Cerebellar cortex (tissue), 1 donor: ENCODE results near the gene SOAT2.
"Not testable (repeated sequence)": the region's sequence is repeated elsewhere in the genome, so short reads cannot be mapped to it uniquely, and the experiment has no call there.

Source experiments
- DNase-seq: peaks from one replicate; pipeline ENCODE4 v3.0.0-alpha.2; 2015; ENCODE audit warnings: low spot score

SOAT2 gene

DNA sequence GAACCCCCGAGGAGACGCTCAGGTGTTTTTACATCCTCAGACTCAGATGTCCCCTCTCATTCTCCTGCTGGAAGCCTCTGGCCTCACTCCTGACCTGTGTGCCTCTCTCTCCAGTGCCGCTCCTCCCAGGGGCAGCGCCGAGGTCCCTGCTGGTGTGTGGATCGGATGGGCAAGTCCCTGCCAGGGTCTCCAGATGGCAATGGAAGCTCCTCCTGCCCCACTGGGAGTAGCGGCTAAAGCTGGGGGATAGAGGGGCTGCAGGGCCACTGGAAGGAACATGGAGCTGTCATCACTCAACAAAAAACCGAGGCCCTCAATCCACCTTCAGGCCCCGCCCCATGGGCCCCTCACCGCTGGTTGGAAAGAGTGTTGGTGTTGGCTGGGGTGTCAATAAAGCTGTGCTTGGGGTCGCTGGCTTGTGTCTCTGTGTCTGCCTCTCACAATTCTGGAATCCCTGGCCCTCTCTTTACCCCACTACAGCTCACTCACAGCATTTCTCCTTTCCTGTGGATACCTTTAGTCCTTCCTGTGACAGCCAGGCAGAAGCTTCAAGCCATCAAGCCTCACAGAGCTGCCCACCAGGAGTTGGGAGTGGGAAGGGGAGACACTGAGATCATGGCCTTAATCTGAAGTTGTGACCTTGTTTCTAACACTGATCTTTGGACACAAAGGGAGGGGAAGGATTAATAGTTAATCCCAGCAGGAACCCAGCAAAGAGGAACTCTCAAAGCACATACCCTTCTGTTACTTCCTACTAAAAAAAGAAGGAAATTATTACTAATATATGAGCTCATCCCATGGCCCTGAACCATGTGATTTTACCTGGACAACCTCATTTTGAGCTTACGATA, 1.1 kb upstream of the SOAT2 start:
- DNase-seq, result no peak

DNA sequence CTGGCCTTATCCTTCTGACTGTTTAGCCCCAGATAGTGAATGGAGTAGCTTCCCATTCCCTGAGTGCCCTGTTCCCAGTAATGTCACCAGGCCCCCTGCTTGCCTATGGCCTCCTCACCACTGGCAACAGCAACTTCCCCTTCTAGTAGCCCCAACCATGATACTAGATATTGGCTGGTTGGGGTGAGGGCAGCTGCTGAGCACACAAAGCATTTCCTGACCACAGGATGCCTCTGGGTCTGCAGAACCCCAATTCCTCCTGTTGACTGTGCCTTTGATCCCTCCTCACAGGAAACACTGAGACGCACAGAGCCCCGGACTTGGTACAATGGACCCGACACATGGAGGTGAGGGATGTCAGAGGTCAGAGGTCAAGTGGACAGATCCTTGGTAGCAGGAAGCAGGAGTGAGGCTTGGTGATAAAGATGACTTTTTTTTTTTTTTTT, 597 bp downstream of the SOAT2 start:
- no peak for DNase-seq

GRCh38 chr12:53105256-53105655, 2.0 kb downstream of the SOAT2 start:
- no peak for DNase-seq

- DNase-seq, result no peak
Measured at GRCh38 chr12:53105712-53106439, 2.6 kb downstream of the SOAT2 start.

GRCh38 chr12:53107122-53107521, 3.8 kb downstream of the SOAT2 start:
- no peak for DNase-seq

- not testable (repeated sequence) for DNase-seq
Measured at GRCh38 chr12:53112431-53112830, 9.1 kb downstream of the SOAT2 start.

DNA sequence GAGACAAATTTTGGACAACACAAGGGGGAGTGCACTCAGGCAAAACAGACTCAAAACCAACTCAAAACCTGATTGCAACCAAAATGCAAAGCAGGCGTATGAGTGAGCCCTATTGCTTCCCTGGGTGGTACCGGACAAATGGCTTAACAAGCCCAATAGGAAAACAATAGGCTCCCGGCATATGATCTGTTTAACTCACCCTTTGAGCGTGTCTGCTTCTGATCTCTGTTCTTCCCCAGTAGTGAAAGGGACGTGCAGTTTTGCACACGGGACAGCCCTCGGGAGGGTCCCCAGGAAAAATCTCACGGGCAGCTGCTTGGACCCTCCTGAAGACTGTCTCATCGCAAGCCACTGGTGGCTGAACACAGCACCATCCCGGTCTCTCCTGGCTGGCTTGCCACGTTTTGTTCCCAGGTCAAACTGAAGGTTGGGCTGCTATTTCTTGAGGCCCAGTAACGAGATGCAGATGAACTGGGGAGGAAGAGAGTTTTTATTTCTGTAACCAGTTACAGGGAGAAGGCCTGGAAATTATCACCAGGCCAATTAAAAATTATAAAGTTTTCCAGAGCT, 9.9 kb downstream of the SOAT2 start:
- no peak for DNase-seq

DNA sequence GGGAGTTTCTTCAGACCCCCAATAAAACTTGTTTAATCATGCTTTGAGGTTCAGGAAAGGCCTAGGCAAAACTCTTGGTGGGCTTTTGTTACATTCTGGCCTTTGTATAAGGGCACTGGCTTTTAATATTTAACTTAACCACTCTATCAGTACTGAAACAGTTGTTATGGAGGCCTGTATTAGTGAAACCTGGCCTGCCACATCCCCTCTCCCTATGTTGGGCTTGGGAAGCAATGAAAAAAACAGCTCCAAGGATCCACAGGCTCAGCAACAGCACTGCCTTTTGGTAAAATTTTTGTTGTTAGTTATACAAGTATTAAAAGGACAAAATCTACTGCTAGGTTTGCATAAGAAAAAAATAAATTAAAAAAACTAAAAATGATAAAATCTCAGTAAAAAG, 10.7 kb downstream of the SOAT2 start:
- no peak for DNase-seq

DNA sequence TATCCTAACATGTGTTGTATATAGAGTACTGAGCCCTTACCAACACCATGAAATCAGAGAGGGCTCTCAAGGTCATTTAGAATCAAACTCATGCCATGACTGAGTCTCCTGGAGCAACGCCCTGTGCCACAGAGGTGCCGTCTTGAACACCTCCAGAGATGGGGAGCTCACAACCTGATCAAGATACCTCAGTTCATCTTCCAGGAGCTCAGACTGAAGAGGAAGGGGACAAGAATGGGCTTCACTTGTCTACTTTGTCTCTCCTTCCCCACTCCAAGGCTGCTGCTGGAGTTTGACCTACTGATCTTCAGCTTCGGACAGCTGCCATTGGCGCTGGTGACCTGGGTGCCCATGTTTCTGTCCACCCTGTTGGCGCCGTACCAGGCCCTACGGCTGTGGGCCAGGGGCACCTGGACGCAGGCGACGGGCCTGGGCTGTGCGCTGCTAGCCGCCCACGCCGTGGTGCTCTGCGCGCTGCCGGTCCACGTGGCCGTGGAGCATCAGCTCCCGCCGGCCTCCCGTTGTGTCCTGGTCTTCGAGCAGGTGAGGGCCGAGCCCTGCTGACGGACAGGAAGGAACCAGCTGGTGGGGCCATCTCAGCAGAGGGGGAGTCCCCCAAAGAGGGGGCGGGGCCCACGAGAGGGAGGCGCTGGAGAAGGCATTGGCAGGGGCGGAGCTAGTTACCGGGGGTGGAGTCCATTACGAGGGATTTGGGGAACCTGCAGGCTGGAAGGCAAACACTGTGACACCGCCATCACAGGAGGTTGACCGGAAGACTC, 12.0 kb downstream of the SOAT2 start:
- DNase-seq, result no peak

- peak; percentile 30 for DNase-seq
Measured at GRCh38 chr12:53115891-53116648, 12.8 kb downstream of the SOAT2 start.

GRCh38 chr12:53118751-53119300, 15.5 kb downstream of the SOAT2 start:
- DNase-seq, result no peak

DNA sequence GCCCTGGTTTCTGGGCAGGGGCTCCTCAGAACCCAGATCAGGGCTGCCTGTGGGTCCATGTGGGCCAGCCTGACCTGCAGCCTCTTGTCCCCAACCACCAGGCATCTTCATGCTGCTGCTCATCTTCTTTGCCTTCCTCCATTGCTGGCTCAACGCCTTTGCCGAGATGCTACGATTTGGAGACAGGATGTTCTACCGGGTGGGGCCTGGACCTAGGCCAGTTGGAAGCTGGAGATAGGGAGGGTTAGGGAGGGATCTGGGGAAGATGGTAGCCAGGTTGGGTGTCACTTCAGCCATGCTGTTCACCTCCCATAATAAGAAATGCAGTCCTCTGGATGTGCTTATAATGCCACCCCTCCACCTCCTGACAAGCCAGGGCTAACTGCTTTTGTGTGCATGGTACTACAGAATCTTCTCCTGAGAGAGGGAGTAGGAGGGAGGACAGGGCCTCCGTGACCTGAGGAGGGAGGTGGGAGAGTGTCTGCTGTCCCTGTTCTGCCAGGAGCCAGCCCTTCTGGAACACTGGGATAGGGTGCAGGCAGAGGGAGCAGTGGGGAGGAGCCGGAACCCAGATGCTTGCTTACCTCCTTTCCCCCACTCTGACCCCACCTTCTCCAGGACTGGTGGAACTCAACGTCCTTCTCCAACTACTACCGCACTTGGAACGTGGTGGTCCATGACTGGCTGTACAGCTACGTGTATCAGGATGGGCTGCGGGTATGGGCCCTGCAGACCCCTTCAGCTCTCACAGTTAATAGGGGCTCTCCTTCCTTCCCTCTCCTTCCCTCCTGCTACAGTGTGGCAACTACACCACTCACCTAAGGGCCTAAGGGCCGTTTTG, 17.6 kb downstream of the SOAT2 start:
- no peak for DNase-seq

GRCh38 chr12:53122961-53123468, 19.7 kb downstream of the SOAT2 start:
- no peak for DNase-seq

DNA sequence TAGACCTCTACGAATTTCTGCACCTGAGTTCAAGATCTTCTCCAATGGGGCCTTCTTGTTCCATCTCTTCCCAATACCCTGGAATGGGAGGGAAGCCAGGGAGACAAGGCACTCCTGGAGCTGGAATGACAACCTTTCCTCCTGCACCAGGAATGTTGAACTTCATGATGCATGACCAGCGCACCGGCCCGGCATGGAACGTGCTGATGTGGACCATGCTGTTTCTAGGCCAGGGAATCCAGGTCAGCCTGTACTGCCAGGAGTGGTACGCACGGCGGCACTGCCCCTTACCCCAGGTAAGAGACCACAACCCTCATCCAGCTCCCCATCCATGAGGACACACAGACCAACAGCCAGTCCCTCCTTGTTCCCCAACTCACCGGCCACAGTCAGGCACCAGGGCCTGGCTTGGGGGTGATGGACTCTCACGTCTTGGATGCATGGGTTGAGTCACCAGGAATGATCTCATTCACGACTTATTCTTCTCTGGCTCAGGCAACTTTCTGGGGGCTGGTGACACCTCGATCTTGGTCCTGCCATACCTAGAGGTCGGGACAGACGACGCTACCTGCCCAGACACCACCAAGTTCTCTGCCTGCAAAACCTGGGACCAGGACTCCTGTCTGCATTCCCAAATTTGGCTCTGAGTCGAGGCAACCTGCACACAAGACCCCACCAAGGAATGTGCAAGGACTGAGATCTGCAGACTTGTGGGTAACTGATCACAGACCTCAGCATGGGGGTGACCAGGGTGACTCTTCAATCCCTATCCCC, 20.5 kb downstream of the SOAT2 start:
- DNase-seq, result no peak

DNA sequence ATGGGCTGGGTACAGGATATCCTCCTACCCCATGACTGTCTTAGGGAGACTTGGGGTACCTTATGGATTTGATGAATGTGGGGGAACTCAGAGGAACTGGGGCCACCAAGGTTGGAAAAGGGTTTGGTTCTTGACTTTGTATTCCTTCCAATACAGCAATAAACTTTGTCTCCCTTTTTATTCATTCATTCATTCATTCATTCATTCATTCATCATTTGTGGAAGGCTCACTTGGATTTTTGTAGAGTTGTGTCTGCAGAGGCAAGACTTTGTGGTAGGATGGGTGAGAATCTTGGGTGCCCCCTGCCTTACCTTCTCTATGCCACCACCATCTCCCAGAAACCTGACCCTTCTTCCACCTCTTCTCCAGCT, 21.1 kb downstream of the SOAT2 start:
- DNase-seq, result no peak

GRCh38 chr12:53127169-53127568, 23.9 kb downstream of the SOAT2 start:
- no peak for DNase-seq

DNA sequence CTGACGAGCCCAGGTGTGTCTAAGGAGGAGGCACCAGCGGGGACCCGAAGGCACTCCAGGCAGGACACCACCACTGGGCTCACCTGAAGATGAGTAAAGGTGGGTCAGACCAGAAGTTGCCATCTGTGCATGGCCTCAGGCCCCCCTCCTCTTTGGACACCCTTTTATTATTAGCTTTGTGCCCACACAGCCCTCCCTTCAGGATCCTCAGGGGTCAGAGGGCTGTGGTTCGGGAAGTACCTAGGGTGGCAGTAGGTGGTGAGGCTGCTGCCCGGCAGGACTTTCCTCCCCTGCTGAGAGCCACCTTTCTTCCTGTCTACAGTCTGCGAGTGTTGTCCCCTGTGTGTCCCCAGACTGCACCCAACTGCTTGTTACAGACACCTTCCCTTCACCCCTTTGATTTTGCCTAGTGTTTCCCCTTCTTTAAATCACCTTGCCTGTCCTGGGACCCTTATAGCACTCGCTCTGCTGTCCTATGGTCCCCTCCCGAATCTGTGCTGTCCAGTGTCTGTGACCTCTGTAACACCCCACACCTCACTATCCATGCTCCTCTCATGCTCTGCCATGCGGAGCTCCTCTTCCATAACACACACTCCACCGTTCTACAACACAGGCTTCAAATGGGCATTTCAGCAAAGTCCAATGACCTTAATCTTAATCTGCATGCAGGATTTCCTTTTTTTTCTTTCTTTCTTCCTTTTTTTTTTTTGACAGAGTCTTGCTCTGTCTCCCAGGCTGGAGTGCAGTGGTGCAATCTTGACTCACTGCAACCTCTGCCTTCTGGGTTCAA, 25.7 kb downstream of the SOAT2 start:
- no peak for DNase-seq

DNA sequence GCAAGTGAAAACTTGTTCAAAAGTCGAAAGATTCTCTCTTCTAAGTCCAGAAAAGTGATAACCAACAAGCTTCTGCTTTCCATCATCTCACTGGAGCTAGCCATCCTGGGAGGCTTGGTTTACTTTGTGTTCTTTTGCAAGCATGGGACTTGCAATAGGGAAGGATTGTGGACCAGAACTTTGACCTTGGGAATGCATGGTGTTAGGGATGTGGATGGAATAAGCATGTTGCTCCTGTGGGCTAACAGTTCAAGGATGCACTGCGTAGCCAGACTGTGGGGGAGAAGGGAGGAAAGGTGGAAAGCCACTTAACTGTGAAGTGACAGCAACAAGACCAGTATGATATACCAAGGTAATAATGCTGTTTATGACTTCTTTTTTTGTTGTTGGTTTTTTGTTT, 28.6 kb downstream of the SOAT2 start:
- no peak for DNase-seq
